ENCODE measurements around the gene FHIP2A.

FHIP2A gene

DNA sequence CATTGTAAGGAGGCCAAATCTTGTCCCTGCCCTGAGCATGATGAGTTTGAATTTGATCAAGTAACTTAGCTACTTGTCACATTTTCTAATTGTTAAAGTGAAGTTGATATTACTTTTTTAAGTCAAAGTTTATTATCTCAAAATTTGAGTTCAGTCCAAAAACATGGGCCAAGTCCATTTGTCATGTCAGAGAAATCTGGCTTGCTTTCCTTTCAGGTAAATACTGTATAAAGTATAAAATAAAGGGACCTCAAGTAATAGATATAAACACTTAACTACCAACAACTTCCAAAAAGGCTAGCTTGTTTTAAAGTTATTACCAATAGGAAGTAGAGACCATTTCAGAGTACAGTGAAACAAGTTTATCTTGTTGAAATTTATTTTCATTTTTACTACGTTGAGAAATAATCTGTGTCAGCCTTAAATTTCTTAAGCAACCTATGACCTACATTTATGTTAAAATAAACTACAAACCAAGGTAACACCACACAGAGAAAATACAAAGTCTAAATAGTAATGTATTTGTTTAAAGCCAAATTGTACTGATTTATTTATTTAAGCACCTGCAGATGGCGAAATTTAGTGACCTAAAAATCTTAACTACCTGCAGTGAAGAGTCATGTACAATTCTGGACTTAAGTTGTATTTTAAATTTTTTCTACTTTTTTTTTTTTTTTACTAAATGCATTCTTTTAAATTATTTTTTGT lies 36.5 kb downstream of the FHIP2A start:
- no peak for DNase-seq (ENCODE audit: low spot score)

GRCh38 chr10:114859222-114859621 lies 37.6 kb downstream of the FHIP2A start:
- DNase-seq (ENCODE audit: low spot score), result no peak

GRCh38 chr10:114862456-114862855 lies 40.9 kb downstream of the FHIP2A start:
- DNase-seq (ENCODE audit: low spot score), result no peak

DNA sequence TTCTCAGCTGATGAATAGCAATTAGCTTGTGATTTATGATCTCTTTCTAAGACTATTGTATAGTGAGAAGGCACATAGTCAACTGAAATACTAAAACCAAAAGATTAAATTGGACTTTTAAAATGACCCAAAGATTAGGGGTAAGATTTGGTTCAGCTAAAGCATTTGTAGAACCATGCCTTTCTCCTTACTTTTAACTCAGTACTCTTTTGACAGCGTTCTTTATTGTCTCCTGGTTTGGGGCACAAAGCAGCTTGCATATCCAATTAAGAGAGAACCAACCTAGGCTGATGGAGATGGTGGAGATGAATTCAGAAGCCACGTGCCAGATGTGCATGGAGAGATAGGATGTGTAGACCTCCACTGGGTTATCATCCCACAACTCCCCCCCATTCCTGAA lies 45.8 kb downstream of the FHIP2A start:
- DNase-seq (ENCODE audit: low spot score), result no peak

GRCh38 chr10:114868870-114869519 lies 47.4 kb downstream of the FHIP2A start:
- DNase-seq (ENCODE audit: low spot score), result peak; percentile 62

DNA sequence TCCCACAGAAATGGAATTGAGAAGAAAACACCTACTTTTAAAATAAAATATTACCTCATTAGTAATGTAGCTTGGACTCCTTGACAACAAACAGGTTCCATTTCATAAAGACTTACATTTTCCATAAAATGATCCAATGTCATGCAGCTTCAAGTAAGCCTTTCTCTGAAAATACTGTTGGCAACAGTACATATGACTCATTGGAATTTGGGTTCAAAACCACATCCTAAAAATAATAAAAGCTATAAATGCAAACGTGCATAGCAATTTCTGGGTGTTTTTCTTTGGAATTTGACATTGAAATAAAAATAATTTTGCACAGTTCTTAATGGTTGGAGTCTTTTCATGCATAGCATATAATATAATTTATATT lies 47.9 kb downstream of the FHIP2A start:
- DNase-seq (ENCODE audit: low spot score), result peak; percentile 30

- no peak for DNase-seq (ENCODE audit: low spot score)
These were observed 48.9 kb downstream of the FHIP2A start for GRCh38 chr10:114870486-114870885.

DNA sequence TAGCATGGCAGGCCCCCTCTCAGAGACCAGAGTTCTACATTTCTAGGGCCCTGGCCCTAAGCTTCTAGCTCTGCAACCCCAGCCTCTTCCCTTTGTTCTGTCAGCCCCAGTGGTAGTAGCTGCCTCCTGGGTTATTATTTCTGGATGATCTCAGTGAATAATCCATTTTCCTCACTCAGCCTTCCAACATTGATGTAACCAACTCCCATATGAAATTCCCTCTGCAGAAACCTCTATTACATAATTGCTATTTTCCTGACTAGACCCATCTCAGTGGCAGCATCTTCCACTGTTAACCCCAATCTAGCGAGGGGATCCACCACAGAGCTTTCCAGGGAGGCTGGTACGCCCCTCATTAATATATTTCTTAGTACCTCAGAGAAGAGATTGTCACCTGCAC lies 49.8 kb downstream of the FHIP2A start:
- no peak for DNase-seq (ENCODE audit: low spot score)

Measured in AG20443 (cell line).